NCI-H345 treated with DMSO at 0.1 percent for 48 hours (cell line): Measurements from ENCODE around the gene TMEM63C.

ENCODE experiments used
- DNase-seq: peaks from one replicate; lab custom pipeline; 2025; ENCODE audit not compliant: unreplicated experiment; lab: John Stamatoyannopoulos, UW

The TMEM63C gene

GRCh38 chr14:77181603-77182437 is at the start of gene TMEM63C:
Gene TMEM63C (plus strand): TSS chr14:77181798. CDS start chr14:77218814, 37,016 bp downstream.
- peak; percentile 71 for DNase-seq

GRCh38 chr14:77131871-77132486 is 49.6 kb upstream of the TMEM63C start:
- no peak for DNase-seq

- no peak for DNase-seq
Measured at GRCh38 chr14:77133720-77134338, 47.8 kb upstream of the TMEM63C start.

GRCh38 chr14:77139022-77139421 is 42.6 kb upstream of the TMEM63C start:
- DNase-seq = no peak

GRCh38 chr14:77139540-77140358 is 41.8 kb upstream of the TMEM63C start:
- DNase-seq = peak; percentile 32

- no peak for DNase-seq
Measured at GRCh38 chr14:77140359-77141213, 41.0 kb upstream of the TMEM63C start.

- peak; percentile 23 for DNase-seq
Measured at GRCh38 chr14:77141214-77142004, 40.2 kb upstream of the TMEM63C start, which contains the start of gene ZDHHC22. Gene ZDHHC22 (minus strand): TSS chr14:77141791. CDS start chr14:77139738, 2,053 bp downstream.

GRCh38 chr14:77142005-77142800 is 39.4 kb upstream of the TMEM63C start:
- no peak for DNase-seq

- DNase-seq = no peak
Measured at GRCh38 chr14:77143071-77143470, 38.5 kb upstream of the TMEM63C start.

- DNase-seq = no peak
Measured at GRCh38 chr14:77144412-77145115, 37.0 kb upstream of the TMEM63C start.

- no peak for DNase-seq
Measured at GRCh38 chr14:77145975-77146740, 35.4 kb upstream of the TMEM63C start.

GRCh38 chr14:77148510-77149231 is 32.9 kb upstream of the TMEM63C start:
- DNase-seq = no peak

- DNase-seq = peak; percentile 23
Measured at GRCh38 chr14:77151245-77151644, 30.4 kb upstream of the TMEM63C start.

- no peak for DNase-seq
Measured at GRCh38 chr14:77151918-77152588, 29.5 kb upstream of the TMEM63C start.

- no peak for DNase-seq
Measured at GRCh38 chr14:77153802-77154201, 27.8 kb upstream of the TMEM63C start.

GRCh38 chr14:77154421-77154820 is 27.2 kb upstream of the TMEM63C start:
- DNase-seq = no peak
